Muscle of leg (tissue), 11 donors: ENCODE results near the gene ETV5. TPM values are rescaled to one million over a fixed set of nuclear protein-coding genes. Genes with fewer than 3 reads are reported as not detected.

ENCODE experiments used
- DNase-seq: peaks from one replicate; pipeline ENCODE4 v3.0.0; 2013
- H3K27ac ChIP-seq: one replicate; pipeline ENCODE4 v1.5.1; 2013; ENCODE audit warnings: mild to moderate bottlenecking, low read length, control low read depth
- H3K27me3 ChIP-seq: one replicate; pipeline ENCODE4 v1.6.1; 2013; ENCODE audit warnings: low read length; ENCODE audit not compliant: control insufficient read depth, insufficient read depth
- H3K36me3 ChIP-seq: one replicate; pipeline ENCODE4 v1.6.1; 2013; ENCODE audit warnings: low read length; ENCODE audit not compliant: control insufficient read depth, insufficient read depth
- H3K4me1 ChIP-seq: one replicate; pipeline ENCODE4 v1.6.1; 2013; ENCODE audit warnings: low read length; ENCODE audit not compliant: control insufficient read depth, insufficient read depth
- H3K4me3 ChIP-seq: one replicate; pipeline ENCODE4 v1.5.1; 2013; ENCODE audit warnings: low read length, control low read depth
- H3K9me3 ChIP-seq: replicated peaks from 2 replicates; pipeline ENCODE4 v1.6.1; 2013; ENCODE audit warnings: low read depth, low read length; ENCODE audit not compliant: control insufficient read depth
- WGBS: methylation state at CpG from one replicate; pipeline ENCODE4 v1.1.5; 2013; ENCODE audit warnings: missing lambda C conversion rate; ENCODE audit not compliant: insufficient coverage; 5-methylcytosine and 5-hydroxymethylcytosine counted together
- polyA plus RNA-seq, 8 donors: library from polyadenylated mRNA; unstranded; fragments of 120-200 nt; gene quantifications; one replicate each; pipeline versions ENCODE4 v1.2.1 to v1.2.3, GENCODE V29; 2013; ENCODE audit warnings: inconsistent platforms in 1 of 8, low replicate concordance in 1 of 8; ENCODE audit not compliant: insufficient read length in 8 of 8, insufficient read depth in 1 of 8
- total RNA-seq: library from RNA; stranded (reverse); fragments of 120-200 nt; gene quantifications from one replicate; pipeline ENCODE4 v1.2.4, GENCODE V29; 2013

ETV5 gene
- total and polyA plus RNA-seq, 9 donors, result 25.6 to 34.5 (median 29.9) TPM

DNA sequence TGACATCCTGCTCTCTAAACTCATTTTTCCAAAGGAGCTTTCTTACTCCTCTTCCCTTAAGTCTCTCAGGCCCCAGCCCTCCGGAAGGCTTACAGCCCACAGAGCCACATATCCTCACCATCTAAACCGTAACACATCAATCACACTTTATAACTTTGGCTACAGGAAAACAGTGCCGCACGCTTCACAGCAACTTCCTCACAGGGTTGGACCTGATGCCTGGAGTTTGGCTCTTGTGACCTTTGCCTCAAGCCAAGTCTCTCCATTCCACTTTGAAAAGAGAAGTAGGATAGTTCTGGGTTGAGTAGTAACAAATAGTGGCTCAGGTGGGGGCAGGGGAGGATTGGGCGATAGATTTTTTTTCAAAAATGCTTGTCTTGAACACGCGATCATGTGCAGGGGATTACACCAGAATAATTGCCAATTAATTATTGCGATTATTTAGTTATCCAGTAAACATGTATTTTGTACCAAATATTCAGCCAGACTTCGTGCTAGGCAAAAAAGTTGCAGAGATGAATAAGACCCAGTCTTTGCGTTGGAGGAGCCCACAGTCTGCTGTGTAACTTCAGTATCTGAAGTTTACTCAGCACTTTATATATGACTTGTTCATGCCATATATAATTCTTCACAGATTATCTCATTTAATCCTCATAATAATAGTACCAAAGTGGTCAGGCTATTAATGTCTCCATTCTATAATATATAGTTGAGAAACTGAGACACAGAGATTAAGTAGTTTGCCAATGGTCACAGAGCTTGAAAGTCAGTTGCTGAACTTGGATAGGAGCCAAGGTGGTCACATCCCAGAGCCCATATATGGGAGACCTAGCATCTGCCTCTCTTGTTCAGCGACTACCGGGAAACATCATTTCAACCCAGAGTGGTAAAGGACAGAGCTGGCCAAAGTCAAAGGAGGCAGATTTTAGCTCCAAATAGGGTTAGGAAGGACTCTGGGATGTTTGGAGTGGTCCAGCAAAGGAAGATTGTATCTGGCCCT is 2.4 kb upstream of the ETV5 start:
- Histone ChIP-seq H3K9me3 (no peaks in the 10 kb centered on the region), H3K27ac (no peak overlapping the region), H3K27me3 (peaks cover 16% of the 10 kb centered on the region), H3K36me3 (no peaks in the 10 kb centered on the region), H3K4me3 (no peak overlapping the region), H3K4me1 (peaks cover 24% of the 10 kb centered on the region)
- DNase-seq, result peak; percentile 55
- WGBS, result 77% methylated on average over 4 of the region's 12 CpGs

DNA sequence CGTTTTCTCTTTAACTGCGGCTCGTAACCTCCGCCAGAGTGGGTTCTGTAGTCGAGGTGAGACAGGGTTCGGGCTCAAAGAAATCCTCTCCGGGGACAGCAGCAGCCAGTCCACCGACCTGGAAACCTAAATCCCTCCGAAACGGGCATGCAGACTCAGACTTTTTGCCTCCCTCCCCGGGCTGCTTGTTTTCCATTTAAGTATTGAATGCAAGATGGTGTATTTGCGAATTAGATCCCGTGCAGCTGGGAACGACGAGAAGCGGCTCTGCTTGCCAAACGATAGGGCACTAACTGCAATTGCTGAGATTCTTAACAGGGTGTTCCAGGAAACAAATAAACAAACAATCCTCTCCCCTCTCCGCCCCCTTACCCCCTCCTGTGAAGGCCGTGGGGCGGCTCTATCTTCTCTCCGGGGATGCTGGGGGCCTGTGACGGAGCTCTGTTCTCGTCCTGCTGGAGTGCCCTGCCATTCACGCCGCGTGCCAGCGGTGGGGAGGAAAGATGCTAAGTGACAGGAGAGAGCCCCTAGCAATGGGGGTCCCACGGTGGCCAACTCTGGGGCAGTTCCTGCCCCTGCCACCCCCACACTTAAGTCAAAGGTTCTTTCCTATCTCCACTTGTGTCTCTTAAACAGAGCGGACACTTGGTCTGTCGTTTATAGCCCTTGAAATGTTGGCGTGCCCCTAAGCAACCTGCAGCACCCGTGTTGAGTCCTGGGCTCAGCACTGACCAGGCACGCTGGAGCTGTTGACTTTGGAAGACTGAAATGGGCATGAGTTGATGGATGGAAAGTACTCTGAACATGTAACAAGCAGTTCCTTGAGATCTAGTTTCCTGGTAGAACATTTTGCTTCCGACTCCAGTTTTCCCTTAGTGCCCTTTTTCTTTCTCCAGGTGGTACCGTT is 1.3 kb upstream of the ETV5 start:
- peak overlapping the region; percentile 57 for H3K4me3 ChIP-seq
- no peaks in the 10 kb centered on the region for H3K9me3 ChIP-seq
- DNase-seq, result peak; percentile 72
- 7% methylated on average over 18 of the region's 35 CpGs for WGBS
- peaks cover 24% of the 10 kb centered on the region for H3K4me1 ChIP-seq
- no peaks in the 10 kb centered on the region for H3K36me3 ChIP-seq
- H3K27ac ChIP-seq, result peak overlapping the region; percentile 97
- H3K27me3 ChIP-seq, result peaks cover 16% of the 10 kb centered on the region

DNA sequence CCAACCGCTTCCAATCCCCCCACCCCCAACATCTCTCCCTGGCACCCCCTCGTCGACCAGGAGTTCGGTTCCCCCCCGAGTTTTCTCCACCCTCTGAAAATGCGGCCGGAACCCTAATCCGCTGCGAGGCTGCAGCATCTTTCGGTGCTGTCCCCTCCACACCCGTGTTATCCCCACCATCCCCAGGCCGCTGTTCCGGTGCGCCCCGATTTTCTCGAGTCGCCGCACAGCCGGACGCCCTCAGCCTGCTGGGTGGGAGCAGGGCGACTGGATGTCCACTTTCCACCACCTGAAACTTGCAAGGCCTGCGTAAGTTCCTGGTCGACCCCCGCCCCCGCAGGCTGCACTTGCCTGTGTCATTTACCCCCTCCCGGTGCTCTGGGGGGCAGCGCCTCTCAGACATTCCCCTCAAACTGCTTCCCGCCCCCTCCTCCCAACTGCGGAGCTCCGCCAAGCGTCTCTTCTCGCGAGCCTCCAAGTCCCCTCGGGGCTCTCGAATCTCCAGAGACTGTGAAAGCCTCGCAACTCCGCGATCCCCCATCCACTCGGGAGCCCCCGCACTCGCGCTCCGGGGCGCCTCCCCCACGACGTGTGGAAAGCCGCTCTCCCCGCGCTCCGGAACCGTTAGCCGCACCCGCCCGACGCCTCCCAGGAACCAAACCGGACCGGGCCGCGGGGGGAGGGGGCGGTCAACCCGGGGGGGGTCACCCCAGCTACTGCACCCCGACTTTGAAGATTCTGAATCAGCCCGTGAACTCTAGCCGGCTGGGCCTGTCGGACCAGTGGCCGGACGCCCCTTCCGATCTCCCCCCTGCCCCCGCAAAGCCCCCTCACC is 566 bp downstream of the ETV5 start:
- Histone ChIP-seq H3K27ac (peak overlapping the region; percentile 87), H3K27me3 (peaks cover 15% of the 10 kb centered on the region), H3K36me3 (no peaks in the 10 kb centered on the region), H3K4me1 (peaks cover 26% of the 10 kb centered on the region), H3K9me3 (no peaks in the 10 kb centered on the region), H3K4me3 (peak overlapping the region; percentile 86)
- peak; percentile 76 for DNase-seq
- 0% methylated on average over 65 of the region's 69 CpGs for WGBS

DNA sequence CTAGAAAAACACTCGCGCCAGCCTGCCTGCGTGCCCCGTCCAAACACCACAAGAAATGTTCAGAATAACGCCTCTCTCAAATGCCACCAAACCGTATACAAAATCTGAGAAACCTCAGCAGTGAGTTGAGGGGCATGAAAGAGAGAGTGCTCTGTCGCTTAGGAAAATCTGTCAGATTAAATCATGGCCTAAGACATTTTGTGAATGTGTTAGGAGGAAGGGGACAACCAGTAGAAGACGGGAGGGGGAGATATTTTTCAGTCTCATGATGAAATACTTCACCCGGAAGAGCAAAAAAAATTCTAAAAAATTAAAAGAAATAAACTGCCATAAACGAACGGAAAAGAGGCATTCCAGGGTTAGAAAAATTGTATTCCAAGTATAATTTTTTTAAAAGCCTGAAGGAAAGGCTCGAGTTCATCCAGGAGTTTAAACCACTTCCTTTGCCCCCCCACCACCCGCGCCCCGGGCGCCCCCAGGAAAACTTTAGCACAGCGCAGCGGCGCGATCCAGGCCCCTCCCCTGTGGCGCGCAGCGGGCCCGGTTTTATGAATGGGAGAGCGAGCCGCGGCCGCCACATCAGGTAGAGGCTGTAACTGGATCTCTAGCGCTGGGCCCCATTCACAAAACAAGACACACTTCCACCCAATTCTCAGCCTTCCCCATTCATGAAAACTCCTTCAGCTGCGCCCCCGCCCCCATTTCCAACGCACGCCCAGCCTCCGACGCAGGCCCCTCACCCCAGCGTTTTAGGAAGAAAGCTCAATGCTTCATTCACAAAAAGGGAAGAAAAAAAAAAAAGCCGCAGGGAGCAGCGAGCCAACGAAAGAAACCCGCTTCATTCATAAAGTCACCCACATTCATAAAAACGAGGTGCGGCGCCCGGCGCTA is 1.4 kb downstream of the ETV5 start:
- Histone ChIP-seq H3K9me3 (no peaks in the 10 kb centered on the region), H3K36me3 (no peaks in the 10 kb centered on the region), H3K27ac (peak overlapping the region; percentile 87), H3K4me3 (peak overlapping the region; percentile 86), H3K27me3 (peaks cover 15% of the 10 kb centered on the region), H3K4me1 (peaks cover 26% of the 10 kb centered on the region)
- WGBS, result under 1% methylated on average over 34 of the region's 45 CpGs
- DNase-seq, result peak; percentile 89

DNA sequence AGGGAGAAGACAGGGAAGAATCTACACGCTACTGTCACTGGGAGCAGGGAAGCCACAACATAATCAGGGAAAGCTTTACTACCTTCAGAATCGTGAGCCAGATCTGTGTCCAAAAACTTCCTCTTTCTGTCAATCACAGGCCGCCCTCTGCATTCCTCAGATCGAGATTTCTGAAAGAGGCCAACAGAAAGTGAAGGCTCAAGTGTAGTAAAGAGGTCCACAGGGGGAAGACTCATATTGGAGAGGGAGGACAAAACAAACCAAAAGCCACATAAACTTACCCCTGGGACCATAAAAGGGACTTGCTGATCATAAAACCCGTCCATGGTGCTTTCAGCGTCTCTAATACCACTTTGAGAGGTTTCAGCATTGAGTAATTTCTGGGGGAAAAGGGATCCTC is 3.3 kb downstream of the ETV5 start:
- Histone ChIP-seq H3K9me3 (no peaks in the 10 kb centered on the region), H3K27ac (no peak overlapping the region), H3K4me1 (peaks cover 20% of the 10 kb centered on the region), H3K4me3 (no peak overlapping the region), H3K36me3 (no peaks in the 10 kb centered on the region), H3K27me3 (peaks cover 5% of the 10 kb centered on the region)
- no peak for DNase-seq
- WGBS, result no CpG with 5 or more reads among the region's 6 CpGs

DNA sequence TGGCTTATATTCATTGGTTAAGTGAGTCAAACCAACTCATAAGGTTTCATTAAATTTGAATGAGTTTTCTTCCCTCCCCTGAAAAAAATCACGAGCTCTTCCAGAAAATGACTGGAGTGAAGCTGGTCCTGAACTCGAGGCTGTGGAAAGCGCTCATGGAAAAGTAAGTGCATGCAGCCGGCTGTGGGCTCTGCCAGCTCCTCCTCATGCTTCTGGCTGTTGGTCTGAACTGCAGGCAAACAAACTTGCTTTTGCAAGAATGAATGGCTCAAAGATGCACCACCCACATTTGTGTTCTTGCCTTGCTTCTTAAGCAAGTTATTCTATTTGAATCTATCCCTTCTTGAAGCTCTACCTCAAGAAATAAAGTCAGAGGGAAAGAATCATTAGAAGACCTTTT is 6.2 kb downstream of the ETV5 start:
- peaks cover 23% of the 10 kb centered on the region for H3K4me1 ChIP-seq
- 48% methylated on average over 3 of the region's 4 CpGs for WGBS
- H3K27ac ChIP-seq, result no peak overlapping the region
- peaks cover 2% of the 10 kb centered on the region for H3K27me3 ChIP-seq
- H3K9me3 ChIP-seq, result no peaks in the 10 kb centered on the region
- no peaks in the 10 kb centered on the region for H3K36me3 ChIP-seq
- no peak for DNase-seq
- no peak overlapping the region for H3K4me3 ChIP-seq

DNA sequence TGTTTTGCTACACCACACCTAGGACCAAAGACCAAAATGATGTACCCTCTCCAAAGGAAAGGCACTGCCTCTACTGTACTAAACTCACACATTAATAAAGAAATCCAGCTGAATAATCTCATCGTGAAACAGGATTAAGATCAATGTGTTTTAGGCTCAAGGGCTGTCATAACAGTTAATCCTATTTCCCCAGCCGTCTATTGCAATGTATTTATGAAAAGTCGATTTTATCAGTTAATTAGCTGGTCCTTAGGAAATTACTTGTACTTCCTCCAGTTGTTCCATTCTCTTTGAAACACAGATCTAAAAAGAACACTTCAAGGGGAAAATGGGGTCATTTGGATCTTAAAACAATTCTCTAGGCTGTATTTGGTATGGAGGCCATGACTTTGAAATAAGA is 8.5 kb downstream of the ETV5 start:
- no peak for DNase-seq
- Histone ChIP-seq H3K27ac (no peak overlapping the region), H3K4me3 (no peak overlapping the region), H3K27me3 (no peaks in the 10 kb centered on the region), H3K9me3 (no peaks in the 10 kb centered on the region), H3K4me1 (peaks cover 34% of the 10 kb centered on the region), H3K36me3 (peaks cover 2% of the 10 kb centered on the region)
- WGBS, result no CpG with 5 or more reads among the region's 3 CpGs

DNA sequence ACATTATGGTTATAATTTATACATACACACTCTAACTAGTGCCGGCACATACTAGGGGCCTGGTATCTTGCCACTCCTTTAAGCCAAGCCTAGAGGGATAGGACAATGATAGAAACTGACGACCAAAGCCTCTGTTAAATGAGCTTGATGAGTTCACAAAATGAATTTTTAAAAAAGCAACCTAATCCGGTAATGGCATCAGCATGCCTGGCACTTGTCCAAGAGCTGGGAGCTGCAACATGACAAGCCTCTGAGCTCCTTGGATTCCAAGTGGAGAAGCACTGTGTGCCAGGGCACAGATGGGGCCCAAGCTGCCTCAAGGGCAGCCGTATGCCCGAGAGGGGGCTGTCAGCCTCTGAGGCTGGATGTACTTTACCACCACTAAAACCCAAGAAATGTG is 9.7 kb downstream of the ETV5 start:
- Histone ChIP-seq H3K27ac (peak overlapping the region; percentile 25), H3K27me3 (no peaks in the 10 kb centered on the region), H3K4me1 (peaks cover 33% of the 10 kb centered on the region), H3K36me3 (peaks cover 4% of the 10 kb centered on the region), H3K4me3 (no peak overlapping the region), H3K9me3 (no peaks in the 10 kb centered on the region)
- peak; percentile 68 for DNase-seq
- 57% methylated on average over 2 of the region's 5 CpGs for WGBS

DNA sequence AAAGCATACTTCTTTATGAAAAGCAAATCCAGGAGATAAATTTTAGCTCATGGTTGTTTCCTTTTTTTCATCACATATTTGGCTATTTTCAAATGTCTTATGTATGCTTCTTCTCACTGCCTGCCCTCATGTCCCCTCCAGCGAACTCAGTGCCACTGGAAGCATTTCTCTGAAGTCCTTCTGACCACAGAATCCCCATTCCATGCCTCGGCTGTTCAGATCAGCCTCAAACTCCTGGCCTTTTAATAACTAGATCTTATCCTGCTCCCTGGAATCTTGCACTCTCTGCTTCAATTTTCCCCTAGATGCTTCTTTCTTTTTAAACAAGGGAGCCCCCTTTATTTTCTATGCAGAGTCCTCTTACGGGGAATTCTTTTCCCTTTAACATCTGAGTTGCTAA is 10.1 kb downstream of the ETV5 start:
- Histone ChIP-seq H3K4me3 (no peak overlapping the region), H3K9me3 (no peaks in the 10 kb centered on the region), H3K4me1 (peaks cover 31% of the 10 kb centered on the region), H3K27me3 (no peaks in the 10 kb centered on the region), H3K36me3 (peaks cover 4% of the 10 kb centered on the region), H3K27ac (peak overlapping the region; percentile 85)
- no peak for DNase-seq
- 33% methylated on average over 2 of the region's 3 CpGs for WGBS
